Activated B cell treated with CpG ODN at 0.5 μM for 24 hours (primary cell): ENCODE data around the gene PCGF3. TPM values are rescaled to one million over a fixed set of nuclear protein-coding genes. Genes with fewer than 3 reads are reported as not detected.
"Not testable (repeated sequence)": the region's sequence is repeated elsewhere in the genome, so short reads cannot be mapped to it uniquely, and the experiment has no call there.

Experiments
- ATAC-seq: fragments of 200-7000 bp; cut with Tn5 transposase; one replicate; pipeline ENCODE4 v1.10.0; 2021; ENCODE audit warnings: low read depth, mild to moderate bottlenecking, moderate library complexity
- CTCF ChIA-PET: fragments of 350-600 bp; sonication (Branson Sonifier 250); formaldehyde crosslinking; loops from one replicate; lab custom pipeline; 2021; ENCODE audit warnings: antibody characterized with exemption; lab: Charles Lee
- POLR2A ChIA-PET: fragments of 350-600 bp; sonication (Branson Sonifier 250); formaldehyde crosslinking; loops from one replicate; lab custom pipeline; 2021; ENCODE audit warnings: antibody characterized with exemption; lab: Charles Lee
- DNase-seq: peaks from one replicate; pipeline ENCODE4 v3.0.0; 2022
- H3K27ac Mint-ChIP-seq: one replicate; pipeline ENCODE4 v1.8.0; 2020; ENCODE audit warnings: mixed read lengths
- H3K27me3 Mint-ChIP-seq: one replicate; pipeline ENCODE4 v1.8.0; 2021; ENCODE audit warnings: mixed read lengths
- H3K36me3 Mint-ChIP-seq: one replicate; pipeline ENCODE4 v1.8.0; 2021; ENCODE audit warnings: low read depth, mixed read lengths
- H3K4me1 Mint-ChIP-seq: one replicate; pipeline ENCODE4 v1.8.0; 2021; ENCODE audit warnings: mixed read lengths
- H3K4me3 Mint-ChIP-seq: one replicate; pipeline ENCODE4 v1.8.0; 2020; ENCODE audit warnings: mild to moderate bottlenecking, mixed read lengths
- H3K9me3 Mint-ChIP-seq: one replicate; pipeline ENCODE4 v1.8.0; 2020; ENCODE audit warnings: mixed read lengths
- CTCF ChIP-seq: fragments of 200-600 bp; IDR thresholded peaks from one replicate; pipeline ENCODE4 v1.8.0; 2022; ENCODE audit warnings: antibody characterized with exemption, mild to moderate bottlenecking
- intact Hi-C: fragments of 100-400 bp; cut with micrococcal nuclease; formaldehyde crosslinking; loops from one replicate; pipeline ENCODE4 v1.15.1; 2024
- total RNA-seq: library from RNA; stranded (reverse); gene quantifications from 2 replicates; pipeline ENCODE4 v1.2.3, GENCODE V29; 2022

PCGF3 gene
- total RNA-seq, 1 donor from 2014 or later, result 59.2 TPM

DNA sequence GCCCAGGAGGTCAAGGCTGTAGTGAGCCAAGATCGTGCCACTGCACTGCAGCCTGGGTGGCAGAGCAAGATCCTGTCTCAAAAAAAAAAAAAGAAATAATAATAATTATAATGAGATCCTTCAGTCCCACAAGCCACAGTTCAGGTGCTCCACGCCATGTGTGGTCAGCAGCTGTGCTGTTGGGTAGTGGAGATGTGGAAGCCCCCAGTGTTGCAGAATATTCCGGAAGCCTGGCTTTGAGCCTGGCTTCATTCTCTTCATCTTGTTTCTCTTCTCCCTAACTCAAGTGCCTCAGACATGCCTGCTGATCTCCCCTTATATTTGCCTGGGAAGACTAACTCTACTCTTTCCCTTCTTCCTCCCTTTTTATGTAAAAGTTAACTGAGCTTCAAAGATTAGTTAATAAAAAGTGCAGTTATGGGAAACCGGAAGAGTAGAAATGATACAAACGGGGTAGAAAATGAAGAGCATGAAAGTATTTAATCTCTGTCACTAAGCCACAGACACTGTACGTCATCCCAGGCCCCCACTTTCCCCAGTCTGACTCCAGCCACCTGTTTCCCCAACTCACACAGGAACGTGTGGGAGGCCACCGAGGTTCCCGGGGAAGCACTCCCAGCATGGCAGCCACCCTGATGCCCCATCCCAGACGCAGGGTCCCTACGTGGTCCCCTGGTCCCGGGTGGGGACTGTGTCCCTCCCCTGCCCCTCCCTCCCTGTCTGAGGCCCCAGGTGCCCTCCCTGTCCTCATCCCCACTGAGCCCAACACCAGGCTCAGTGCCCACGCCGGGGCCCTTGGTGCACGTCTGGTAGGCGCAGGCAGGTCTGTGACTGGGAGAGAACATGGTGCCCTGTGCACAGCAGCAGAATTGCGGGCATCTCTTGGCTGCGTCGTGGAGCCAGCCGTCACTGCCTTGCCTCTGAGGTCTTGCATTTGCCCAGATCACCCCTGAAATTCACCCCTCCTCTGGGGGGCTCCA lies 24.0 kb downstream of the PCGF3 start:
- intact Hi-C loops, result no loop called here
- ChIA-PET POLR2A (no interaction called here), CTCF (no interaction called here)
- H3K27ac Mint-ChIP-seq, result no peak overlapping the region
- H3K4me3 Mint-ChIP-seq, result no peak overlapping the region
- peaks cover 41% of the 10 kb centered on the region for H3K36me3 Mint-ChIP-seq
- TF ChIP-seq CTCF, result no peak
- no peaks in the 10 kb centered on the region for H3K9me3 Mint-ChIP-seq
- no peak for DNase-seq
- no peak for ATAC-seq
- no peaks in the 10 kb centered on the region for H3K27me3 Mint-ChIP-seq
- H3K4me1 Mint-ChIP-seq, result peaks cover 8% of the 10 kb centered on the region

DNA sequence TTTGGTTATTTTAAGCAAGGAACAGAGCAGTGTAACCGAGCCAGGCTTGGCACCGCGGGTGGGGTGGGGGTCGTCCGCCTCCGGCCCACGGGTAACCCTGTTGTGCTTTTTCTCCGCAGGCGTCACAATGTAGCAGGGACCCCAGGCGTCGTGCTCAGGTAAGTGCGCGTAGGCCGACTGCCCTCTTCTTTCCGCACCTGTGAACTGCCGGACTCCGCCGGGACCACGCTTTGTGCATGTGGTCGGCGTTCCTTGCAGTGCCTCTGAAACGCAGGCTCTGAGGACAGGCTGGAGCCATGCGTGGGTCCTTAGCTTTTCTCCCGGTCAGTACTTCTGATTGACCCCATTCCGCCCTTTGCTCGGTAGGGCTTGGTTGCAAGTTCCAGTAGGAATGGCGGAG lies 24.9 kb downstream of the PCGF3 start:
- H3K4me3 Mint-ChIP-seq, result no peak overlapping the region
- CTCF ChIA-PET, result no interaction called here
- DNase-seq (no peak), ATAC-seq (no peak)
- H3K27ac Mint-ChIP-seq, result no peak overlapping the region
- H3K9me3 Mint-ChIP-seq, result no peaks in the 10 kb centered on the region
- no peak for TF ChIP-seq CTCF
- no peaks in the 10 kb centered on the region for H3K27me3 Mint-ChIP-seq
- POLR2A ChIA-PET, result no interaction called here
- H3K36me3 Mint-ChIP-seq, result peaks cover 49% of the 10 kb centered on the region
- peaks cover 6% of the 10 kb centered on the region for H3K4me1 Mint-ChIP-seq
- intact Hi-C loops, result no loop called here

DNA sequence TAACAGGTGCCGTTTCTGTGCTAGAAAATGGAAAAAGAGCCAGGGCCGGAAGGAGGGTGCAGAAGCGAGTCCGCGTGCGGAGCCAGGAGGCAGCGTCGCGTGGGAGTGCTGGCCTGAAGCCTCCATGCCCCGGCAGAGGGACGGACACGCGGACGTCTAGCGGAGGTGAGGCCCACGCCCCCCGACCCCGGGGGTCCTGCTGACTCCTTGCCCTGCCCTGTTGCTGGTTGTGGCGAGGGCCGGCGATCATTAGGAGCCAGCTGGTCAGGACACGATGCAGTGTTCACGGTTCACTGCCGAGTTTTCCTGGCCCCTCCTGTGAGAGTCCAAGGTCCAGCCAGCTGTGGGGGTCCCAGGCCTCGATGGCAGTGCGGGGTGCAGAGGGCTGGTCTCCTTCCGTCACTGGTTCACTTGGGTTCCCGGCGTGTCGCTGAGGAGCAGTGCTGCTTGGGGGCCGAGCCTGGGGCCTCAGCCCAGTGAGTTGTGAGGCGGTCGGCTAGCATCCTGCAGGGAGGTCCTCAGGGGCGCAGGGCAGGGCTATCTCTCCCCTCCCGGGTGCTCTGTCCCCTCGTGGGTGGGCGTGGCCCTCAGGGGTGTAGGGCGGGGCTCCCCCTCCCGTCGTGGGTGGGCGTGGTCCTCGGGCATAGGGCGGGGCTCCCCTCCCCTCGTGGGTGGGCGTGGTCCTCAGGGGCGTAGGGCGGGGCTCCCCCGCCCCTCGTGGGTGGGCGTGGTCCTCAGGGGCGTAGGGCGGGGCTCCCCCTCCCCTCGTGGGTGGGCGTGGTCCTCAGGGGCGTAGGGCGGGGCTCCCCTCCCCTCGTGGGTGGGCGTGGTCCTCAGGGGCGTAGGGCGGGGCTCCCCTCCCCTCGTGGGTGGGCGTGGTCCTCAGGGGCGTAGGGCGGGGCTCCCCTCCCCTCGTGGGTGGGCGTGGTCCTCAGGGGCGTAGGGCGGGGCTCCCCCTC lies 25.6 kb downstream of the PCGF3 start:
- H3K27ac Mint-ChIP-seq, ATAC-seq, H3K4me1 Mint-ChIP-seq, intact Hi-C loops, H3K27me3 Mint-ChIP-seq, H3K4me3 Mint-ChIP-seq, H3K9me3 Mint-ChIP-seq, DNase-seq, POLR2A ChIA-PET, CTCF ChIA-PET: not testable (repeated sequence)
- peaks cover 54% of the 10 kb centered on the region for H3K36me3 Mint-ChIP-seq

GRCh38 chr4:731954-732353 lies 26.3 kb downstream of the PCGF3 start:
- H3K36me3 Mint-ChIP-seq, result peaks cover 52% of the 10 kb centered on the region
- H3K27me3 Mint-ChIP-seq, CTCF ChIA-PET, DNase-seq, intact Hi-C loops, H3K4me1 Mint-ChIP-seq, H3K27ac Mint-ChIP-seq, ATAC-seq, POLR2A ChIA-PET, H3K9me3 Mint-ChIP-seq, H3K4me3 Mint-ChIP-seq: not testable (repeated sequence)

DNA sequence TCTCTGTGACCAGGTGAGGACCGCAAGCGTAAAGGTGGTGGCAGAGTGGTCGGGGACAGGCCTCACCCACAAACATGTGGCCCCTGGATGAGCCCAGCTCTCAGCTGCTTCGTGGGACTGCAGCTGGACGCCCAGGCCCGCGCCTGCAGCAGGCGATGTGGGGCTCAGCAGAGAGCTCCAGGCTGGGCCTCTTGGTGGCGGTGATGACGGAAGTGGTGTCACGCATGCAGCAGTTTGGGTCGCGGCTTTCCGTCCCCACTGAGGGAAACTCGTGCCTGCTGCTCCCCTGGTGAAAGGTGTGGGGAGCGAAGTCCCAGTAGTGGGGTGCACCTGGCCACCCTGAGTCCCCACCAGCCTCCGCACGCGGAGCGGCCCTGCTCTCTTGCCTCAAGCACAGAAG lies 26.9 kb downstream of the PCGF3 start:
- ChIA-PET CTCF (no interaction called here), POLR2A (no interaction called here)
- peaks cover 4% of the 10 kb centered on the region for H3K4me1 Mint-ChIP-seq
- no peak for TF ChIP-seq CTCF
- no peaks in the 10 kb centered on the region for H3K9me3 Mint-ChIP-seq
- H3K27ac Mint-ChIP-seq, result no peak overlapping the region
- DNase-seq (no peak), ATAC-seq (no peak)
- H3K36me3 Mint-ChIP-seq, result peaks cover 55% of the 10 kb centered on the region
- H3K4me3 Mint-ChIP-seq, result no peak overlapping the region
- intact Hi-C loops, result no loop called here
- H3K27me3 Mint-ChIP-seq, result no peaks in the 10 kb centered on the region
